Liver (tissue), 10 donors: Measurements from ENCODE around the gene CHMP4A. TPM values are rescaled to one million over a fixed set of nuclear protein-coding genes. Genes with fewer than 3 reads are reported as not detected.

ENCODE experiments used
- DNase-seq: peaks from one replicate; pipeline ENCODE4 v3.0.0-alpha.2; 2017; ENCODE audit warnings: low spot score
- H3K27ac ChIP-seq, 2 donors: one replicate each; pipeline ENCODE4 v1.7.0; 2013; ENCODE audit warnings: inconsistent platforms in 2 of 2, low read length in 2 of 2, control low read depth in 1 of 2, low read depth in 1 of 2, mild to moderate bottlenecking in 1 of 2
- H3K27me3 ChIP-seq, 4 donors: one replicate each; pipeline versions ENCODE4 v1.6.1 to v1.7.0; 2013; ENCODE audit warnings: low read length in 3 of 4, inconsistent platforms in 1 of 4, mild to moderate bottlenecking in 1 of 4, moderate library complexity in 1 of 4; ENCODE audit not compliant: control insufficient read depth in 4 of 4, insufficient read depth in 4 of 4
- H3K36me3 ChIP-seq, 4 donors: one replicate each; pipeline versions ENCODE4 v1.6.1 to v1.7.0; 2013; ENCODE audit warnings: low read length in 3 of 4, mild to moderate bottlenecking in 3 of 4, low read depth in 1 of 4, moderate library complexity in 1 of 4; ENCODE audit not compliant: control insufficient read depth in 4 of 4, insufficient read depth in 3 of 4
- H3K4me1 ChIP-seq, 4 donors: one replicate each; pipeline versions ENCODE4 v1.6.1 to v1.7.0; 2013; ENCODE audit warnings: low read length in 3 of 4, mild to moderate bottlenecking in 3 of 4, moderate library complexity in 1 of 4; ENCODE audit not compliant: control insufficient read depth in 4 of 4, insufficient read depth in 4 of 4
- H3K4me3 ChIP-seq, 3 donors: one replicate each; pipeline versions ENCODE4 v1.6.1 to v1.7.0; 2013; ENCODE audit warnings: low read length in 3 of 3, control low read depth in 1 of 3, low read depth in 1 of 3, mild to moderate bottlenecking in 1 of 3
- H3K9ac ChIP-seq, 2 donors: one replicate each; pipeline ENCODE4 v1.7.0; 2013; ENCODE audit warnings: low read length in 2 of 2, mild to moderate bottlenecking in 2 of 2, moderate library complexity in 2 of 2, control low read depth in 1 of 2, low read depth in 1 of 2
- H3K9me3 ChIP-seq, 4 donors: one replicate each; pipeline versions ENCODE4 v1.6.1 to v1.7.0; 2013; ENCODE audit warnings: low read length in 3 of 4; ENCODE audit not compliant: control insufficient read depth in 4 of 4
- EGR1 ChIP-seq, 2 donors: IDR thresholded peaks; 2 replicates each; pipeline ENCODE4 v1.6.1; 2016 to 2018; ENCODE audit warnings: antibody characterized with exemption in 2 of 2, low read depth in 2 of 2
- FOXA1 ChIP-seq: IDR thresholded peaks from 2 replicates; pipeline ENCODE4 v1.6.1; 2016; ENCODE audit warnings: antibody characterized with exemption
- FOXA2 ChIP-seq: IDR thresholded peaks from 2 replicates; pipeline ENCODE4 v1.6.1; 2016; ENCODE audit warnings: antibody characterized with exemption
- GABPA ChIP-seq, 2 donors: IDR thresholded peaks in 1 of 2; conservative IDR thresholded peaks in 1 of 2; 2 replicates each; pipeline ENCODE4 v1.6.1; 2016; ENCODE audit warnings: antibody characterized with exemption in 2 of 2, mild to moderate bottlenecking in 1 of 2, moderate library complexity in 1 of 2
- HNF4A ChIP-seq, 2 donors: conservative IDR thresholded peaks; 2 replicates each; pipeline ENCODE4 v1.6.1; 2016; ENCODE audit warnings: antibody characterized with exemption in 2 of 2, mild to moderate bottlenecking in 2 of 2
- HNF4G ChIP-seq: IDR thresholded peaks from 2 replicates; pipeline ENCODE4 v1.6.1; 2016; ENCODE audit warnings: antibody characterized with exemption
- JUND ChIP-seq, 2 donors: IDR thresholded peaks; 2 replicates each; pipeline ENCODE4 v1.6.1; 2016; ENCODE audit warnings: antibody characterized with exemption in 2 of 2
- NR2F2 ChIP-seq: IDR thresholded peaks from 2 replicates; pipeline ENCODE4 v1.6.1; 2016; ENCODE audit warnings: antibody characterized with exemption
- RAD21 ChIP-seq, 2 donors: IDR thresholded peaks; 2 replicates each; pipeline ENCODE4 v1.6.1; 2016; ENCODE audit warnings: antibody characterized with exemption in 2 of 2, mild to moderate bottlenecking in 2 of 2
- RXRA ChIP-seq, 2 donors: IDR thresholded peaks; 2 replicates each; pipeline ENCODE4 v1.6.1; 2017 to 2018; ENCODE audit warnings: antibody characterized with exemption in 2 of 2, mild to moderate bottlenecking in 1 of 2
- SP1 ChIP-seq: IDR thresholded peaks from 2 replicates; pipeline ENCODE4 v1.6.1; 2018; ENCODE audit warnings: antibody characterized with exemption, mild to moderate bottlenecking
- TAF1 ChIP-seq: conservative IDR thresholded peaks from 2 replicates; pipeline ENCODE4 v1.6.1; 2016; ENCODE audit warnings: antibody characterized with exemption, mild to moderate bottlenecking
- YY1 ChIP-seq: IDR thresholded peaks from 2 replicates; pipeline ENCODE4 v1.6.1; 2016; ENCODE audit warnings: antibody characterized with exemption, mild to moderate bottlenecking
- WGBS: extraction: QIAGEN DNeasy Blood & Tissue Kit; methylation state at CpG from one replicate; pipeline ENCODE4 v1.1.7; 2013; 5-methylcytosine and 5-hydroxymethylcytosine counted together
- polyA plus RNA-seq, 2 donors: library from polyadenylated mRNA; stranded (reverse) in 1 of 2; unstranded in 1 of 2; fragments of 200-250 nt in 1 of 2; fragments of >200 nt in 1 of 2; fragmentation: Nextera tagmentation in 1 of 2; extraction: Ambion mirVana in 1 of 2; gene quantifications; one replicate each; pipeline versions ENCODE4 v1.2.1 to v1.2.3, GENCODE V29; 2013 to 2015
- small RNA-seq: library from RNA; depleted of rRNA; stranded (forward); fragments of <200 nt; gene quantifications from one replicate; pipeline ENCODE3, GENCODE V24; 2014
- total RNA-seq, 2 donors: library from RNA; depleted of rRNA; stranded (reverse); fragments of >200 nt; gene quantifications; one replicate each; pipeline ENCODE4 v1.2.3, GENCODE V29; 2014
- TF ChIP-seq, protein P1 (sequence below): IDR thresholded peaks from 2 replicates; pipeline ENCODE4 v1.6.1; 2016; ENCODE audit warnings: antibody characterized with exemption
- TF ChIP-seq, protein P2 (sequence below): IDR thresholded peaks from 2 replicates; pipeline ENCODE4 v1.6.1; 2016; ENCODE audit warnings: antibody characterized with exemption
- TF ChIP-seq, protein P3 (sequence below): IDR thresholded peaks from 2 replicates; pipeline ENCODE4 v1.6.1; 2016; ENCODE audit warnings: antibody characterized with exemption
- TF ChIP-seq, protein P4 (sequence below): IDR thresholded peaks from 2 replicates; pipeline ENCODE4 v1.6.1; 2016; ENCODE audit warnings: antibody characterized with exemption, mild to moderate bottlenecking
- TF ChIP-seq, protein P5 (sequence below): fragments of 150-350 bp; IDR thresholded peaks from 2 replicates; pipeline ENCODE4 v1.5.1; 2017; ENCODE audit warnings: improper control_type of control experiment, low read depth, low read length; ENCODE audit not compliant: missing input control
- donor health status: healthy.
- donor health status: healthy.
- donor health status: healthy.
- donor health status: healthy.
- donor health status: healthy.

CHMP4A gene
- total and polyA plus RNA-seq, 4 donors = 14.6 to 38.7 (median 28.0) TPM

DNA sequence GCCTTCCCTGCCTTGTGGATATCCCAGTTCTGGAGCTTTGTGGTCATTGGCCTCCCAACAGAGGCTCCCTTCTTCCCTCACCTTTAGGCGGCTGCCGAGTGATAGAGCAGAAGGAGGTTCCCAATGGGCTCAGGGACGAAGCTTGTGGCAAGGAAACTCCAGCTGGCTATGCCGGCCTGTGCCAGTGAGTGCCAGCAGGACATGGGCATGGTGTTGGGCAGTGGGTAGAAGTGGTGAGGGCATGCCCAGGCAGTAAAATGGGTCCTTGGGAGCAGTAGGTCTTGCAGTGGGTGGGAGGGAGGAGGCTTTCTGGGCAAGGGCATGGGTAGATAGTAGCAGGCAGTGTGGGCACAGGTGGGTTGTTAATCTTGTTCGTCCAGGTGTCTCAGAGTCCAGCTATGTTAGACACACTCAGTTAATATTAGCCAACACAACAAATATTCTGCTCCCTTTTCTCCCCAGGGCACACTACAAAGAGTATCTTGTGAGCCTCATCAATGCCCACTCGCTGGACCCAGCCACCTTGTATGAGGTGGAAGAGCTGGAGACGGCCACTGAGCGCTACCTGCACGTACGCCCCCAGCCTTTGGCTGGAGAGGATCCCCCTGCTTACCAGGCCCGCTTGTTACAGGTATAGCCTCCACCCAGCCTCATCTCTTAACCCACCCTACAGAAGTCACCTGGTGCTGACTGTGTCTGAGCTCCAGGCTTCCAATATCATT, 53.4 kb downstream of the CHMP4A start:
- no peak overlapping the region for H3K9ac ChIP-seq
- H3K27me3 ChIP-seq = no peaks in the 10 kb centered on the region
- H3K4me3 ChIP-seq = no peak overlapping the region
- no peaks in the 10 kb centered on the region for H3K9me3 ChIP-seq
- peaks cover 8 to 35% (median 29%) of the 10 kb centered on the region in 4 donors for H3K4me1 ChIP-seq
- TF ChIP-seq SP1 (no peak), HNF4A (conservative IDR thresholded peaks at IDR 0.05) (no peak), TAF1 (no peak), YY1 (no peak), EGR1 (IDR thresholded peaks at IDR 0.05; ENCODE audit: low read depth in 2 of 2) (no peak), GABPA (IDR thresholded peaks at IDR 0.05 in 1 of 2, conservative IDR thresholded peaks at IDR 0.05 in 1 of 2) (no peak), JUND (IDR thresholded peaks at IDR 0.05) (no peak), HNF4G (no peak), RXRA (IDR thresholded peaks at IDR 0.05) (no peak), NR2F2 (no peak), RAD21 (IDR thresholded peaks at IDR 0.05) (no peak), FOXA1 (no peak), FOXA2 (no peak)
- TF ChIP-seq, protein P1, sequence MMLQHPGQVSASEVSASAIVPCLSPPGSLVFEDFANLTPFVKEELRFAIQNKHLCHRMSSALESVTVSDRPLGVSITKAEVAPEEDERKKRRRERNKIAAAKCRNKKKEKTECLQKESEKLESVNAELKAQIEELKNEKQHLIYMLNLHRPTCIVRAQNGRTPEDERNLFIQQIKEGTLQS = no peak
- TF ChIP-seq, protein P2, sequence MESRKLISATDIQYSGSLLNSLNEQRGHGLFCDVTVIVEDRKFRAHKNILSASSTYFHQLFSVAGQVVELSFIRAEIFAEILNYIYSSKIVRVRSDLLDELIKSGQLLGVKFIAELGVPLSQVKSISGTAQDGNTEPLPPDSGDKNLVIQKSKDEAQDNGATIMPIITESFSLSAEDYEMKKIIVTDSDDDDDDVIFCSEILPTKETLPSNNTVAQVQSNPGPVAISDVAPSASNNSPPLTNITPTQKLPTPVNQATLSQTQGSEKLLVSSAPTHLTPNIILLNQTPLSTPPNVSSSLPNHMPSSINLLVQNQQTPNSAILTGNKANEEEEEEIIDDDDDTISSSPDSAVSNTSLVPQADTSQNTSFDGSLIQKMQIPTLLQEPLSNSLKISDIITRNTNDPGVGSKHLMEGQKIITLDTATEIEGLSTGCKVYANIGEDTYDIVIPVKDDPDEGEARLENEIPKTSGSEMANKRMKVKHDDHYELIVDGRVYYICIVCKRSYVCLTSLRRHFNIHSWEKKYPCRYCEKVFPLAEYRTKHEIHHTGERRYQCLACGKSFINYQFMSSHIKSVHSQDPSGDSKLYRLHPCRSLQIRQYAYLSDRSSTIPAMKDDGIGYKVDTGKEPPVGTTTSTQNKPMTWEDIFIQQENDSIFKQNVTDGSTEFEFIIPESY = no peak
- TF ChIP-seq, protein P3, sequence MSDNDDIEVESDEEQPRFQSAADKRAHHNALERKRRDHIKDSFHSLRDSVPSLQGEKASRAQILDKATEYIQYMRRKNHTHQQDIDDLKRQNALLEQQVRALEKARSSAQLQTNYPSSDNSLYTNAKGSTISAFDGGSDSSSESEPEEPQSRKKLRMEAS = no peak
- TF ChIP-seq, protein P4, sequence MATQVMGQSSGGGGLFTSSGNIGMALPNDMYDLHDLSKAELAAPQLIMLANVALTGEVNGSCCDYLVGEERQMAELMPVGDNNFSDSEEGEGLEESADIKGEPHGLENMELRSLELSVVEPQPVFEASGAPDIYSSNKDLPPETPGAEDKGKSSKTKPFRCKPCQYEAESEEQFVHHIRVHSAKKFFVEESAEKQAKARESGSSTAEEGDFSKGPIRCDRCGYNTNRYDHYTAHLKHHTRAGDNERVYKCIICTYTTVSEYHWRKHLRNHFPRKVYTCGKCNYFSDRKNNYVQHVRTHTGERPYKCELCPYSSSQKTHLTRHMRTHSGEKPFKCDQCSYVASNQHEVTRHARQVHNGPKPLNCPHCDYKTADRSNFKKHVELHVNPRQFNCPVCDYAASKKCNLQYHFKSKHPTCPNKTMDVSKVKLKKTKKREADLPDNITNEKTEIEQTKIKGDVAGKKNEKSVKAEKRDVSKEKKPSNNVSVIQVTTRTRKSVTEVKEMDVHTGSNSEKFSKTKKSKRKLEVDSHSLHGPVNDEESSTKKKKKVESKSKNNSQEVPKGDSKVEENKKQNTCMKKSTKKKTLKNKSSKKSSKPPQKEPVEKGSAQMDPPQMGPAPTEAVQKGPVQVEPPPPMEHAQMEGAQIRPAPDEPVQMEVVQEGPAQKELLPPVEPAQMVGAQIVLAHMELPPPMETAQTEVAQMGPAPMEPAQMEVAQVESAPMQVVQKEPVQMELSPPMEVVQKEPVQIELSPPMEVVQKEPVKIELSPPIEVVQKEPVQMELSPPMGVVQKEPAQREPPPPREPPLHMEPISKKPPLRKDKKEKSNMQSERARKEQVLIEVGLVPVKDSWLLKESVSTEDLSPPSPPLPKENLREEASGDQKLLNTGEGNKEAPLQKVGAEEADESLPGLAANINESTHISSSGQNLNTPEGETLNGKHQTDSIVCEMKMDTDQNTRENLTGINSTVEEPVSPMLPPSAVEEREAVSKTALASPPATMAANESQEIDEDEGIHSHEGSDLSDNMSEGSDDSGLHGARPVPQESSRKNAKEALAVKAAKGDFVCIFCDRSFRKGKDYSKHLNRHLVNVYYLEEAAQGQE = no peak
- TF ChIP-seq, protein P5, sequence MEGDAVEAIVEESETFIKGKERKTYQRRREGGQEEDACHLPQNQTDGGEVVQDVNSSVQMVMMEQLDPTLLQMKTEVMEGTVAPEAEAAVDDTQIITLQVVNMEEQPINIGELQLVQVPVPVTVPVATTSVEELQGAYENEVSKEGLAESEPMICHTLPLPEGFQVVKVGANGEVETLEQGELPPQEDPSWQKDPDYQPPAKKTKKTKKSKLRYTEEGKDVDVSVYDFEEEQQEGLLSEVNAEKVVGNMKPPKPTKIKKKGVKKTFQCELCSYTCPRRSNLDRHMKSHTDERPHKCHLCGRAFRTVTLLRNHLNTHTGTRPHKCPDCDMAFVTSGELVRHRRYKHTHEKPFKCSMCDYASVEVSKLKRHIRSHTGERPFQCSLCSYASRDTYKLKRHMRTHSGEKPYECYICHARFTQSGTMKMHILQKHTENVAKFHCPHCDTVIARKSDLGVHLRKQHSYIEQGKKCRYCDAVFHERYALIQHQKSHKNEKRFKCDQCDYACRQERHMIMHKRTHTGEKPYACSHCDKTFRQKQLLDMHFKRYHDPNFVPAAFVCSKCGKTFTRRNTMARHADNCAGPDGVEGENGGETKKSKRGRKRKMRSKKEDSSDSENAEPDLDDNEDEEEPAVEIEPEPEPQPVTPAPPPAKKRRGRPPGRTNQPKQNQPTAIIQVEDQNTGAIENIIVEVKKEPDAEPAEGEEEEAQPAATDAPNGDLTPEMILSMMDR = no peak
- DNase-seq = no peak
- H3K36me3 ChIP-seq = peaks cover 29 to 56% (median 43%) of the 10 kb centered on the region in 4 donors
- H3K27ac ChIP-seq = peak overlapping the region; percentile 71 to 91
- WGBS = 90% methylated on average over 11 of the region's 11 CpGs

Small RNAs within 50 kb of the gene (small RNA-seq; reads per million reads assigned to genes)
- gene AL136295.4 (not detected), gene CHMP4A (not detected), gene IPO4 (not detected), gene IRF9 (0.09 reads per million), gene MDP1 (not detected)

Other genes with a start within 250 kb of the CHMP4A start
Only the 30 nearest of the 34 such genes appear.
- gene CARMIL3, start 161.5 kb downstream of the CHMP4A start, total RNA-seq = under 1 TPM; 0.05 to 0.17 TPM
- gene CARMIL3, start 161.5 kb downstream of the CHMP4A start, polyA plus RNA-seq = under 1 TPM; 0.17 TPM
- gene CPNE6, start 141.9 kb downstream of the CHMP4A start, total RNA-seq = not detected
- gene CPNE6, start 141.9 kb downstream of the CHMP4A start, polyA plus RNA-seq = under 1 TPM; 0.05 to 0.17 TPM
- 100 to 1,000 TPM in 1 of 2 donors, 10 to 100 TPM in 1; 39.8 to 205 TPM for gene PCK2, start 119.2 kb downstream of the CHMP4A start, total RNA-seq
- 100 to 1,000 TPM; 236 to 250 TPM for gene PCK2, start 119.2 kb downstream of the CHMP4A start, polyA plus RNA-seq
- 100 to 1,000 TPM; 215 to 312 TPM for gene DCAF11, start 98.7 kb downstream of the CHMP4A start, total RNA-seq
- gene DCAF11, start 98.7 kb downstream of the CHMP4A start, polyA plus RNA-seq = 100 to 1,000 TPM in 1 of 2 donors, 10 to 100 TPM in 1; 30.1 to 119 TPM
- 1 to 10 TPM; 2.7 to 3.2 TPM for gene NRL, start 98.5 kb downstream of the CHMP4A start, total RNA-seq
- gene NRL, start 98.5 kb downstream of the CHMP4A start, polyA plus RNA-seq = 1 to 10 TPM; 1.5 to 2.9 TPM
- 1 to 10 TPM; 1.7 to 6.4 TPM for gene FITM1, start 82.8 kb downstream of the CHMP4A start, total RNA-seq
- 10 to 100 TPM; 11.9 to 16.1 TPM for gene FITM1, start 82.8 kb downstream of the CHMP4A start, polyA plus RNA-seq
- 10 to 100 TPM; 63.3 to 71.9 TPM for gene PSME1, start 77.3 kb downstream of the CHMP4A start, total RNA-seq
- gene PSME1, start 77.3 kb downstream of the CHMP4A start, polyA plus RNA-seq = 100 to 1,000 TPM; 131 to 237 TPM
- gene EMC9, start 71.9 kb downstream of the CHMP4A start, total RNA-seq = 10 to 100 TPM in 1 of 2 donors, 1 to 10 TPM in 1; 8.6 to 10.5 TPM
- gene EMC9, start 71.9 kb downstream of the CHMP4A start, polyA plus RNA-seq = 10 to 100 TPM; 16.2 to 17.8 TPM
- gene PSME2, start 66.9 kb downstream of the CHMP4A start, total RNA-seq = 10 to 100 TPM; 56.9 to 62.3 TPM
- 100 to 1,000 TPM; 123 to 247 TPM for gene PSME2, start 66.9 kb downstream of the CHMP4A start, polyA plus RNA-seq
- 10 to 100 TPM; 16.3 to 36.0 TPM for gene RNF31, start 66.0 kb downstream of the CHMP4A start, total RNA-seq
- gene RNF31, start 66.0 kb downstream of the CHMP4A start, polyA plus RNA-seq = 10 to 100 TPM; 20.3 to 21.6 TPM
- gene IRF9, start 52.2 kb downstream of the CHMP4A start, total RNA-seq = 10 to 100 TPM; 44.2 to 57.8 TPM
- gene IRF9, start 52.2 kb downstream of the CHMP4A start, polyA plus RNA-seq = 10 to 100 TPM; 37.9 to 60.9 TPM
- gene REC8, start 41.4 kb downstream of the CHMP4A start, total RNA-seq = 1 to 10 TPM; 3.8 to 4.7 TPM
- gene REC8, start 41.4 kb downstream of the CHMP4A start, polyA plus RNA-seq = 1 to 10 TPM; 2.3 to 3.8 TPM
- 10 to 100 TPM; 16.3 to 29.8 TPM for gene IPO4, start 24.7 kb downstream of the CHMP4A start, total RNA-seq
- gene IPO4, start 24.7 kb downstream of the CHMP4A start, polyA plus RNA-seq = 10 to 100 TPM; 13.6 to 32.9 TPM
- gene TM9SF1, start 18.0 kb downstream of the CHMP4A start, total RNA-seq = 10 to 100 TPM; 27.5 to 76.2 TPM
- 10 to 100 TPM; 30.0 to 46.9 TPM for gene TM9SF1, start 18.0 kb downstream of the CHMP4A start, polyA plus RNA-seq
- under 1 TPM in 1 of 2 donors, not detected in 1; 0.33 TPM for gene TSSK4, start 7.8 kb downstream of the CHMP4A start, total RNA-seq
- under 1 TPM in 1 of 2 donors, not detected in 1; 0.25 TPM for gene TSSK4, start 7.8 kb downstream of the CHMP4A start, polyA plus RNA-seq
- 1 to 10 TPM; 3.2 to 6.6 TPM for gene MDP1, start 2.6 kb upstream of the CHMP4A start, total RNA-seq
- 10 to 100 TPM in 1 of 2 donors, 1 to 10 TPM in 1; 7.4 to 13.4 TPM for gene MDP1, start 2.6 kb upstream of the CHMP4A start, polyA plus RNA-seq
- 10 to 100 TPM; 32.3 to 49.3 TPM for gene NEDD8, start 18.9 kb upstream of the CHMP4A start, total RNA-seq
- 100 to 1,000 TPM; 107 to 136 TPM for gene NEDD8, start 18.9 kb upstream of the CHMP4A start, polyA plus RNA-seq
- 10 to 100 TPM; 28.6 to 29.8 TPM for gene GMPR2, start 19.4 kb upstream of the CHMP4A start, total RNA-seq
- gene GMPR2, start 19.4 kb upstream of the CHMP4A start, polyA plus RNA-seq = 10 to 100 TPM; 34.9 to 42.7 TPM
- gene TINF2, start 29.1 kb upstream of the CHMP4A start, total RNA-seq = 10 to 100 TPM; 23.5 to 25.1 TPM
- 10 to 100 TPM; 14.4 to 24.3 TPM for gene TINF2, start 29.1 kb upstream of the CHMP4A start, polyA plus RNA-seq
- 1 to 10 TPM; 1.1 to 1.5 TPM for gene TGM1, start 49.7 kb upstream of the CHMP4A start, total RNA-seq
- gene TGM1, start 49.7 kb upstream of the CHMP4A start, polyA plus RNA-seq = under 1 TPM; 0.28 to 0.39 TPM
- 10 to 100 TPM in 1 of 2 donors, 1 to 10 TPM in 1; 7.5 to 19.7 TPM for gene RABGGTA, start 58.1 kb upstream of the CHMP4A start, total RNA-seq
- 10 to 100 TPM; 11.7 to 14.7 TPM for gene RABGGTA, start 58.1 kb upstream of the CHMP4A start, polyA plus RNA-seq
- 10 to 100 TPM; 30.3 to 84.9 TPM for gene DHRS1, start 86.3 kb upstream of the CHMP4A start, total RNA-seq
- gene DHRS1, start 86.3 kb upstream of the CHMP4A start, polyA plus RNA-seq = 10 to 100 TPM; 40.3 to 60.1 TPM
- gene NOP9, start 86.4 kb upstream of the CHMP4A start, total RNA-seq = 10 to 100 TPM; 12.3 to 18.2 TPM
- gene NOP9, start 86.4 kb upstream of the CHMP4A start, polyA plus RNA-seq = 1 to 10 TPM; 3.8 to 7.1 TPM
- 100 to 1,000 TPM in 1 of 2 donors, 10 to 100 TPM in 1; 32.1 to 142 TPM for gene CIDEB, start 94.5 kb upstream of the CHMP4A start, total RNA-seq
- 100 to 1,000 TPM; 176 to 312 TPM for gene CIDEB, start 94.5 kb upstream of the CHMP4A start, polyA plus RNA-seq
- 10 to 100 TPM in 1 of 2 donors, 1 to 10 TPM in 1; 2.5 to 11.3 TPM for gene LTB4R2, start 96.7 kb upstream of the CHMP4A start, total RNA-seq
- 1 to 10 TPM in 1 of 2 donors, under 1 TPM in 1; 0.28 to 1.2 TPM for gene LTB4R2, start 96.7 kb upstream of the CHMP4A start, polyA plus RNA-seq
- 1 to 10 TPM; 2.1 to 5.0 TPM for gene LTB4R, start 98.0 kb upstream of the CHMP4A start, total RNA-seq
- 1 to 10 TPM in 1 of 2 donors, under 1 TPM in 1; 0.86 to 2.9 TPM for gene LTB4R, start 98.0 kb upstream of the CHMP4A start, polyA plus RNA-seq
- gene ADCY4, start 121.6 kb upstream of the CHMP4A start, total RNA-seq = 1 to 10 TPM; 2.2 to 7.2 TPM
- 1 to 10 TPM; 2.2 to 5.8 TPM for gene ADCY4, start 121.6 kb upstream of the CHMP4A start, polyA plus RNA-seq
- 1 to 10 TPM; 2.7 to 2.9 TPM for gene RIPK3, start 126.5 kb upstream of the CHMP4A start, total RNA-seq
- 1 to 10 TPM; 1.0 to 1.2 TPM for gene RIPK3, start 126.5 kb upstream of the CHMP4A start, polyA plus RNA-seq
- 1 to 10 TPM; 1.4 to 3.6 TPM for gene NFATC4, start 154.7 kb upstream of the CHMP4A start, total RNA-seq
- 1 to 10 TPM; 1.0 to 2.2 TPM for gene NFATC4, start 154.7 kb upstream of the CHMP4A start, polyA plus RNA-seq
- gene NYNRIN, start 185.5 kb upstream of the CHMP4A start, total RNA-seq = 10 to 100 TPM in 1 of 2 donors, 1 to 10 TPM in 1; 2.5 to 11.0 TPM
- gene NYNRIN, start 185.5 kb upstream of the CHMP4A start, polyA plus RNA-seq = under 1 TPM; 0.89 to 0.99 TPM